Upper lobe of left lung (tissue), 4 donors: ENCODE results near the gene DOCK1.

Source experiments
- POLR2A ChIP-seq, 4 donors: fragments of 450-650 bp; IDR thresholded peaks; one replicate each; pipeline ENCODE4 v1.5.1; 2016 to 2017; ENCODE audit warnings: antibody characterized with exemption in 4 of 4, mild to moderate bottlenecking in 2 of 4
- POLR2AphosphoS5 ChIP-seq, 2 donors: sonication (generic); formaldehyde crosslinking; IDR thresholded peaks; one replicate each; pipeline ENCODE4 v1.5.1; 2017; ENCODE audit warnings: antibody characterized with exemption in 2 of 2
- TF ChIP-seq, protein P1 (sequence below), 6 experiments: fragments of 450-650 bp in 4 of 6; fragments of 200-600 bp in 2 of 6; sonication (generic) in 2 of 6; IDR thresholded peaks; one replicate each; pipeline ENCODE4 v1.5.1; 2016 to 2019; ENCODE audit warnings: antibody characterized with exemption in 6 of 6

- TF ChIP-seq POLR2A (IDR thresholded peaks at IDR 0.05) (no peak), POLR2AphosphoS5 (IDR thresholded peaks at IDR 0.05) (no peak)
- TF ChIP-seq, protein P1, sequence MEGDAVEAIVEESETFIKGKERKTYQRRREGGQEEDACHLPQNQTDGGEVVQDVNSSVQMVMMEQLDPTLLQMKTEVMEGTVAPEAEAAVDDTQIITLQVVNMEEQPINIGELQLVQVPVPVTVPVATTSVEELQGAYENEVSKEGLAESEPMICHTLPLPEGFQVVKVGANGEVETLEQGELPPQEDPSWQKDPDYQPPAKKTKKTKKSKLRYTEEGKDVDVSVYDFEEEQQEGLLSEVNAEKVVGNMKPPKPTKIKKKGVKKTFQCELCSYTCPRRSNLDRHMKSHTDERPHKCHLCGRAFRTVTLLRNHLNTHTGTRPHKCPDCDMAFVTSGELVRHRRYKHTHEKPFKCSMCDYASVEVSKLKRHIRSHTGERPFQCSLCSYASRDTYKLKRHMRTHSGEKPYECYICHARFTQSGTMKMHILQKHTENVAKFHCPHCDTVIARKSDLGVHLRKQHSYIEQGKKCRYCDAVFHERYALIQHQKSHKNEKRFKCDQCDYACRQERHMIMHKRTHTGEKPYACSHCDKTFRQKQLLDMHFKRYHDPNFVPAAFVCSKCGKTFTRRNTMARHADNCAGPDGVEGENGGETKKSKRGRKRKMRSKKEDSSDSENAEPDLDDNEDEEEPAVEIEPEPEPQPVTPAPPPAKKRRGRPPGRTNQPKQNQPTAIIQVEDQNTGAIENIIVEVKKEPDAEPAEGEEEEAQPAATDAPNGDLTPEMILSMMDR (IDR thresholded peaks at IDR 0.05): no peak
These were observed 395.7 kb downstream of the DOCK1 start for GRCh38 chr10:127300868-127301321.
